Right ventricle myocardium inferior (tissue), 1 donor: ENCODE results near the gene SHROOM4. TPM values are rescaled to one million over a fixed set of nuclear protein-coding genes. Genes with fewer than 3 reads are reported as not detected.

Source experiments
- ATAC-seq: fragments of 200-7000 bp; cut with Tn5 transposase; one replicate; pipeline ENCODE4 v1.9.1; 2020; ENCODE audit warnings: mild to moderate bottlenecking, moderate library complexity
- DNase-seq: peaks from one replicate; pipeline ENCODE4 v3.0.0; 2021; ENCODE audit errors: missing footprints
- intact Hi-C: fragments of 100-400 bp; cut with DNase I; formaldehyde crosslinking; loops from one replicate; pipeline ENCODE4 v1.11.0; 2022
- total RNA-seq: library from RNA; stranded (reverse); fragmentation: NEBNext Ultra II Directional; extraction: Animal tissue kit (Norgen Biotek cat#: 25700); gene quantifications from one replicate; pipeline ENCODE4 v1.2.1, GENCODE V29; 2021
- donor health status: DM: no; HTN: yes; CAD: no; lungs with severe emphysema.

SHROOM4 gene
- total RNA-seq, 1 donor from 2014 or later: 10.8 TPM

- no peak for DNase-seq
- no peak for ATAC-seq
- intact Hi-C loops: no loop called here
Measured at GRCh38 chrX:50787099-50787498, 26.9 kb downstream of the SHROOM4 start.

GRCh38 chrX:50780144-50780543 is 33.9 kb downstream of the SHROOM4 start:
- ATAC-seq (no peak), DNase-seq (no peak)
- intact Hi-C loops: no loop called here

GRCh38 chrX:50779694-50780093 is 34.3 kb downstream of the SHROOM4 start:
- ATAC-seq: no peak
- intact Hi-C loops: no loop called here
- no peak for DNase-seq

- intact Hi-C loops: no loop called here
- DNase-seq (no peak), ATAC-seq (no peak)
Measured at GRCh38 chrX:50778272-50778671, 35.7 kb downstream of the SHROOM4 start.

- ATAC-seq: no peak
- intact Hi-C loops: no loop called here
- DNase-seq: no peak
Measured at GRCh38 chrX:50776248-50776647, 37.7 kb downstream of the SHROOM4 start.

GRCh38 chrX:50771382-50771781 is 42.6 kb downstream of the SHROOM4 start:
- ATAC-seq (no peak), DNase-seq (no peak)
- intact Hi-C loops: no loop called here

- intact Hi-C loops: no loop called here
- ATAC-seq (no peak), DNase-seq (no peak)
Measured at GRCh38 chrX:50770702-50771101, 43.3 kb downstream of the SHROOM4 start.

- no peak for DNase-seq
- no peak for ATAC-seq
- intact Hi-C loops: no loop called here
Measured at GRCh38 chrX:50769389-50770063, 44.5 kb downstream of the SHROOM4 start.

- ATAC-seq (no peak), DNase-seq (no peak)
- intact Hi-C loops: no loop called here
Measured at GRCh38 chrX:50768801-50769200, 45.2 kb downstream of the SHROOM4 start.

GRCh38 chrX:50765986-50766385 is 48.0 kb downstream of the SHROOM4 start:
- DNase-seq (no peak), ATAC-seq (no peak)
- intact Hi-C loops: no loop called here

GRCh38 chrX:50762578-50762977 is 51.4 kb downstream of the SHROOM4 start:
- intact Hi-C loops: no loop called here
- ATAC-seq (no peak), DNase-seq (no peak)

- ATAC-seq (no peak), DNase-seq (no peak)
- intact Hi-C loops: no loop called here
Measured at GRCh38 chrX:50756276-50756675, 57.7 kb downstream of the SHROOM4 start.

GRCh38 chrX:50751091-50751490 is 62.9 kb downstream of the SHROOM4 start:
- no peak for ATAC-seq
- intact Hi-C loops: no loop called here
- DNase-seq: no peak

- intact Hi-C loops: loop anchor here (2.0 to 10.0 kb wide), 3 partner anchors 67 to 240 kb away; partner anchors contain the start of gene SHROOM4
- DNase-seq: no peak
- ATAC-seq: no peak
Measured at GRCh38 chrX:50747471-50747900, 66.5 kb downstream of the SHROOM4 start.

- no peak for DNase-seq
- intact Hi-C loops: no loop called here
- ATAC-seq: no peak
Measured at GRCh38 chrX:50736656-50737055, 77.3 kb downstream of the SHROOM4 start.

GRCh38 chrX:50726296-50726695 is 87.7 kb downstream of the SHROOM4 start:
- DNase-seq (no peak), ATAC-seq (no peak)
- intact Hi-C loops: no loop called here

GRCh38 chrX:50725310-50725709 is 88.7 kb downstream of the SHROOM4 start:
- intact Hi-C loops: no loop called here
- no peak for ATAC-seq
- no peak for DNase-seq

GRCh38 chrX:50723006-50723405 is 91.0 kb downstream of the SHROOM4 start:
- ATAC-seq (no peak), DNase-seq (no peak)
- intact Hi-C loops: no loop called here

GRCh38 chrX:50721764-50722521 is 92.1 kb downstream of the SHROOM4 start:
- intact Hi-C loops: no loop called here
- ATAC-seq: no peak
- DNase-seq: no peak

- DNase-seq (no peak), ATAC-seq (no peak)
- intact Hi-C loops: no loop called here
Measured at GRCh38 chrX:50719614-50720013, 94.4 kb downstream of the SHROOM4 start.
